B cell (primary cell): Measurements from ENCODE around the gene DSCAML1.

Experiments
- CTCF ChIP-seq: fragments of 200-600 bp; IDR thresholded peaks from one replicate; pipeline ENCODE4 v1.8.0; 2022; ENCODE audit warnings: antibody characterized with exemption, mild to moderate bottlenecking
- EZH2 ChIP-seq: IDR thresholded peaks from 2 replicates; pipeline ENCODE4 v1.6.1; 2012; ENCODE audit warnings: borderline replicate concordance, low read depth, mild to moderate bottlenecking, moderate library complexity, low read length; ENCODE audit not compliant: insufficient read depth, poor library complexity, severe bottlenecking

- TF ChIP-seq CTCF (no peak), EZH2 (no peak)
Measured at GRCh38 chr11:117444256-117444655, 352.8 kb downstream of the DSCAML1 start.
